ENCODE measurements around the gene GRAP. TPM values are rescaled to one million over a fixed set of nuclear protein-coding genes. Genes with fewer than 3 reads are reported as not detected.

The GRAP gene
- total RNA-seq, 1 experiment from 2014 or later, result 0.55 TPM

DNA sequence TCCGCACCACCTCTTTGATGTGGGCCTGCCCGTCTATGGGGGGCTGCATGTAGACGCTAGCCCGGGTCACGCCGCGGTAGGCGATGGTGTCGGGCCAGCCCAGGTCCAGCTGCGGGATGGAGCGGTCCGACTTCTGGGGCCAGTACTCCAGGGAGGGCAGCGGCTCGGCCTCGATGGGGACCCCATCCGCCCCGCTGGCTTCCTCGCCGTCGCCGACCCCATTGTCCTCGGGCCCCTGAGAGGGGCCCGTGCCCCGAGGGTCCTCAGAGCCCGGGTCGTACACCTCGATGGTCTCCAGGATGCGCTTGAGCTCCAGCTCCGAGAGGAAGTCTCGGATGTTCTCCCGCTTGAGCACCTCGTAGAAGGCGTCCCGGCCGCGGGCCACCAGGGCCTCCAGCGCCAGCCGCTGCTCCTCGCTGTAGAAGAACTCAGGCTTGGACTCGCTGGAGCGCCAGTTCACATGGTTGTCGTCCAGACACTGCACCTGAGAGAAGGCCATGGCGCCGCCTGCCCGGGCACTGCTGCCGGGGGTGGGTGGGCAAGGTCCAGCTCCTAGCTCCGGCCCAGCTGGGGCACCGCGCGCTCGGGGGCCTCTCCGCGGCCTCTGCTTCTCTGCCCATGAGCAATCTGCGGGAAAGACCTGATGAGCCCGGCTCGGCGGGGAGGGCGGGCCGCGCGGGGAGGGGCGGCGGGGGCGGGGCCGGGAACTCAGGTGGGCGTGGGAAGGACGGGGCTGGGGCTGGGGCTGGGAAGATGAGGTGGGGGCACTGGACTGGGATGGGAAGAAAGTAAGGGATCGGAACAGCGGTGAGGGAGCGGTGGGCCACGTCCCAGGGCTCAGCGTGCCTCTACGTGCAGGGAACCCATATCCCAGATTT, 43.0 kb downstream of the GRAP start:
- peak overlapping the region; percentile 77 for H3K4me2 ChIP-seq (ENCODE audit: insufficient read depth, insufficient read length, low read length)
- peaks cover 3 to 8% of the 10 kb centered on the region in 2 experiments; a peak in 4 of 5 replicates for H3K9me3 Mint-ChIP-seq
- H3K4me1 ChIP-seq (ENCODE audit: insufficient read depth, low read length), result no peaks in the 10 kb centered on the region; the same call in 1 of the 2 replicates
- H2BK20ac ChIP-seq (ENCODE audit: low read depth, low read length, poor library complexity, severe bottlenecking), result no peak overlapping the region
- peaks cover 9% of the 10 kb centered on the region for H3K79me1 ChIP-seq (ENCODE audit: insufficient read depth, low read depth, low read length, poor library complexity, severe bottlenecking)
- peaks cover 4% of the 10 kb centered on the region; the same call in 1 of the 2 replicates for H3K27me3 Mint-ChIP-seq (ENCODE audit: low read depth)
- H3K27me3 ChIP-seq (ENCODE audit: insufficient read depth, low read length), result no peaks in the 10 kb centered on the region
- H3K23ac ChIP-seq (ENCODE audit: insufficient read length, low read depth, low read length), result no peak overlapping the region
- peak overlapping the region; percentile 52 for H3K9ac ChIP-seq (ENCODE audit: extremely low read depth, insufficient read length, low read length)
- H3K23me2 ChIP-seq (ENCODE audit: insufficient read length, low read depth, low read length, poor library complexity, severe bottlenecking), result peaks cover 12% of the 10 kb centered on the region
- peaks cover 16 to 24% of the 10 kb centered on the region in 2 experiments for H3K4me1 Mint-ChIP-seq
- peak overlapping the region in 2 of 3 experiments; percentile 94 to 98; a peak in 3 of 7 replicates for H3K27ac Mint-ChIP-seq
- H3K27ac ChIP-seq (ENCODE audit: insufficient read length, low read depth, low read length), result no peak overlapping the region
- no peak overlapping the region for H2BK12ac ChIP-seq (ENCODE audit: insufficient read length, low read depth, low read length)
- H3K14ac ChIP-seq (ENCODE audit: insufficient read depth, low read length), result peak overlapping the region; percentile 70
- no peak overlapping the region for H3K18ac ChIP-seq (ENCODE audit: insufficient read length, low read depth, low read length)
- no peak overlapping the region for H3T11ph ChIP-seq (ENCODE audit: low read length)
- H3K36me3 Mint-ChIP-seq (ENCODE audit: insufficient read depth in 1 of 3, low read depth in 3 of 3), result peaks cover 0 to 34% (median 21%) of the 10 kb centered on the region in 3 experiments; a peak in 6 of 7 replicates
- H2AFZ ChIP-seq (ENCODE audit: low read length), result no peak overlapping the region
- no peak overlapping the region for H4K5ac ChIP-seq (ENCODE audit: insufficient read length, low read depth, low read length)
- no peak for TF ChIP-seq CTCF (conservative IDR thresholded peaks at IDR 0.05)
- no peaks in the 10 kb centered on the region for H4K20me1 ChIP-seq (ENCODE audit: control insufficient read depth, insufficient read depth, insufficient read length)
- peaks cover 4% of the 10 kb centered on the region; the same call in 1 of the 2 replicates for H3K79me2 ChIP-seq (ENCODE audit: insufficient read depth, low read length)
- no peak overlapping the region for H4K8ac ChIP-seq (replicated peaks; ENCODE audit: insufficient read length, low read depth, low read length)
- no peaks in the 10 kb centered on the region for H3K9me3 ChIP-seq (ENCODE audit: control insufficient read depth, low read depth, low read length)
- no peak overlapping the region for H2BK15ac ChIP-seq (ENCODE audit: low read depth, low read length)
- H3K56ac ChIP-seq (ENCODE audit: insufficient read length, low read depth, low read length), result no peak overlapping the region
- peak; percentile 83 for DNase-seq
- H2BK120ac ChIP-seq (ENCODE audit: low read depth, low read length, poor library complexity, severe bottlenecking), result no peak overlapping the region
- no peak overlapping the region for H2AK5ac ChIP-seq (ENCODE audit: insufficient read length, low read length)
- WGBS (ENCODE audit: extremely low coverage, insufficient read length, low lambda C conversion rate), result no CpG with 5 or more reads among the region's 73 CpGs
- H3K4ac ChIP-seq (ENCODE audit: low read depth, low read length), result no peak overlapping the region
- H3K4me3 Mint-ChIP-seq, result peak overlapping the region; percentile 93 to 96
- H4K91ac ChIP-seq (ENCODE audit: insufficient read length, low read depth, low read length), result no peak overlapping the region
- H2BK5ac ChIP-seq (ENCODE audit: insufficient read length, low read length), result no peak overlapping the region

Measured in H9 (cell line).